B cell (primary cell): ENCODE measurements around the gene CNST.

Source experiments
- CTCF ChIP-seq: fragments of 200-600 bp; IDR thresholded peaks from one replicate; pipeline ENCODE4 v1.8.0; 2022; ENCODE audit warnings: antibody characterized with exemption, mild to moderate bottlenecking
- EZH2 ChIP-seq: IDR thresholded peaks from 2 replicates; pipeline ENCODE4 v1.6.1; 2012; ENCODE audit warnings: borderline replicate concordance, low read depth, mild to moderate bottlenecking, moderate library complexity, low read length; ENCODE audit not compliant: insufficient read depth, poor library complexity, severe bottlenecking

- TF ChIP-seq CTCF (no peak), EZH2 (no peak)
These were observed 62.8 kb downstream of the CNST start for GRCh38 chr1:246629030-246629429.
